ENCODE measurements around the gene PTPRD.

PTPRD gene

DNA sequence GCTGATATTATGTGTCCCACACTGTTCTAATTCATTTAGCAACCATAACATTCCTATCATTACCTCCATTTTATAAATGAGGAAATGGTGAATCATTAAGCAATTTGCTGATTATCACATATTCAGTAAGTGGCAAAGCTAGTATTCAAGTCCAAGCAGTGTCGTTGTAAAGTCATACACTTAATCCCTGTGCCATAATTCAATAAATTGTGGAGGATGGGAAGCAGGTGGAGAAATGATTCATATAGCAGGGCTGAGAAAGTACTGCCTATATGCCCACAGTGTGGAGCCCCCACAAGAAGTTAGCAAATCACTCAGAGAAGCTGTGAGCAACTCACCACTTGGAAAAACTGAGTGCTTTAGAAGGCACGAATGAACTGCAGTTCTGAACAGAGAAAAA lies 691.0 kb downstream of the PTPRD start:
- Histone ChIP-seq H3K4me3 (no peak overlapping the region), H3K27ac (no peak overlapping the region)

DNA sequence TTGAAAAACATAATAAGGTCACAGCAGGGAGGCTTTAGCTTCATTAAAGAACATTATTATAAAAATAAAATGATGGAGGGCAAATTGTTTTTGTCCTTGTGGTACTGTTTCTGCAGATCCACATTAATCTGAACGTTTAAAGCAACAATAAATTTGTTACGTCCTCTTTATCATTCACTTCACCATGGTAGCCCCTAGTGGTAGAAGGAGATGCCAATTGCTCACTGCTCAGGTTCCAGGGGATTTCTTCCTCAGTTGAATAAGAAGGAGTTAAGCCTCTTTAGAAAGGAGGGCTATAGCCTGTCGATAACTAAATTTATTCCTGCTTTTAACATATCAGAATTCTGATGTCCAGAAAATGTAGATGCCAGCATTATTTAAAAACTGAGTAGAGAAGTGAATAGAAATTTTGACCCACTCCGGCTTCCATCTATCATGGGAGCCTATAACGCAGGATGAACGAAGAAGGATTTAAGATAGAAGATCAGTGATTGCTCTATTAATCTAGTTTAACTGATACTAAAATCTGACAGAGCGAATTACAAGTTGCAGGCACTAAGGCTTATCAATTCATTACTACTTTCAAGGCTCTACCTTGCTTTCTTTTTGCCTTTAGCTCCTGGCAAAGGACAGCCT lies 692.3 kb downstream of the PTPRD start:
- Histone ChIP-seq H3K4me3 (no peak overlapping the region), H3K27ac (no peak overlapping the region)

DNA sequence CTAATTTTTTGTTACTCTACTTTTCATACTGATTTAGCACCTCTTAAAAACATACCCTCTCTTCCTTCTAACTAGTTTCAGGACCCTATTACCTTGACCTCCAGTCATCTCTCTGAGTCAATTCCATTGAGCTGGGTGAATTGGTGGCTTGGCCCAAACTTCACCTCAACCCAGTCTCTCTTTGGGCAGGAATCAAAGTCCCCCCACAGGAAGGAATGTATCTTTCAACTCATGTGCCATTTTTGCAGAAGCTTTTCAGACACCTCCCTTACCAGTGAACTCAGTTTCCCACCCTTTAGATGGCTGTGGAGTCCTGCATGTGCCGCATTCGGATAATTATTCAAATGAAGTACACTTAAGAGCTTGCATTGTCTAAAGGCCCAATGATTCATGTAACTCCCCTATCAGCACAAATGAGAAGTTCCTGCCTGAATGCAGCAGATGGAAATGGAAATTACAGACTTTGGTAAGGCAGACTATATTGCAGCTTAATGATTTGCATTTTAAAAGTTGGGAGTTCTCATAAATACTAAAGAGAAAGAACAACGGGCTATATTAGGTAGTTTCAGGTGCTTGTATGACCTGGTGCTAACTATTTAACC lies 693.5 kb downstream of the PTPRD start:
- H3K4me3 ChIP-seq = no peak overlapping the region
- no peak overlapping the region for H3K27ac ChIP-seq

DNA sequence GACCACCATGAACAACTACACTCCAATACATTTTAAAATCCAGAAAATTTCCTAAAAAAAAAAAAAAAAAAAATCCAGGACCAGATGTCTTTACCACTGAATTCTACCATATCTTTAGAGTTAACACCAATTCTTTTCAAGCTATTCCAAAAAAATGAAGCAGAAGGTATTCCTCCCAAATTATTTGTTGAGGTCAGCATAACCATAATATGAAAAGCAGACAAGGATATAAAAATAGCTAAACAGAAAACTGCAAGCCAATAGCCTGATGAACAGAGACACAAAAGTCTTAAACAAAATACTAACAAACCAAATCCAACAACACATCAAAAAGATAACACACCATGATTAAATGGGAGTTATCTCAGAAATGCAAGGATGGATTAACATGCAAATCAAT lies 695.4 kb downstream of the PTPRD start:
- no peak overlapping the region for H3K27ac ChIP-seq

DNA sequence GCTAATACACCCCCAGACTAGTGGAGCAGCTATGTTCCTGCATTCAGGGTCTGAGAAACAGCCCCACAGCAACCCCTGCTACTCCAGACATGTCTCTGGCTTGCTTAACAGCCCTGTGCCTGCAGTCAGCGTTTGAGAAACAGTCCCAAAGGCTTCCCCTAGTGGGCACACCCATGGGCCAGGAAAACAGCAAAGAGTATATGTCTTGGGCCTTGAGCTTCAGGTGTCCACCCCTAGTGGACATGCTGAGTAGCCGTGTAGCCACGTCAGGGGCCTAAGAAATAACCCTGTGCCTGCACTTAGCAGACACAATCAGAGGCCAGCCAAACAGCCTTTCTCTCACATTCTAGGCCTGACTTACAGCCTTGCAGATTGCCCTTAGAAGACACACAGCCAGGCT lies 698.6 kb downstream of the PTPRD start:
- no peak overlapping the region for H3K4me3 ChIP-seq
- no peak overlapping the region for H3K27ac ChIP-seq

More for the DNA sequence above, 695.4 kb downstream of the PTPRD start:
- no peak overlapping the region for H3K4me3 ChIP-seq

DNA sequence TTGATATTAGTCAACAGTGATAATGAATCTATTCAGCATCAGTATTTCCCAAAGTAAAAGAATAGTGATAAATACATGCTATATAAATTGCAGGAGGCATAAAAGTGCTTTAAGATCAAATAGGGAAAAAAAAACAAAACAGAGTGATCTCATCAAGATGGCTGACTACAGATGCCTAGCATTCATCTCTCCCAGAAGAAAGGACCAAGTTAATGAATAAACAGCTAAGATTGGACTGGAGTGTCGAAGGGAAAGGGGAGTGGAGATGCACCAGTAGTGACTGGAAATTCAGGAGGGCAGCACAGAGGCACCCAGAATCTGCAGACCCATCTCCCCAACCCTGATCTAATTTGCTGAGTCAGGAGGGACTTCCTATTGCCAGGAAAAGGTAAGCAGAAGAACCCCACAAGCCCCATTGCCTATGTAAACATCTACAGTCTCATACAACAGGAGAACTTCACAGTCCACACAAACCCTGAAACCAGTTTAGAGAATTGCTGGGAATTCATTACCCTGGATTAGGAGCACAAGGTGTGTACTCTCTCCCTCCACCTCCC lies 699.4 kb downstream of the PTPRD start:
- Histone ChIP-seq H3K27ac (no peak overlapping the region), H3K4me3 (no peak overlapping the region)

DNA sequence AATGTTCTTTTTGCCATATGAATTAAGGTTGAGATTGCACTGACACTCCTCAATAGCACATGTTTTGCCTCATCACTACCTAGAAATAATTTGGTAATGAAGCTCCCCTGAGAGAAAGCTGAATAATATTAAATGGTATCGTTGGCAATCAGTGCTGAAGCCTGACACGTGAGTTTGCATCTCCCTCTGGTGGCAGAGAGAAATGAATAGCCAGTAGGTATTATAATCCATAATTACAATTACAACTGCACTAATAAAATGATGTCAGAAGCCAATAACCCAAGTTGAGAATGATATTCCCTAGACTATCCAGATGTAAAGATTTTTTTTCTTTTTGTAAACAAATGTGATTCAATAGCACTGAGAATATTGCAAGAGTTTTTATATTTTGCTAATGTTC lies 700.3 kb downstream of the PTPRD start:
- H3K27ac ChIP-seq = no peak overlapping the region
- H3K4me3 ChIP-seq = no peak overlapping the region

DNA sequence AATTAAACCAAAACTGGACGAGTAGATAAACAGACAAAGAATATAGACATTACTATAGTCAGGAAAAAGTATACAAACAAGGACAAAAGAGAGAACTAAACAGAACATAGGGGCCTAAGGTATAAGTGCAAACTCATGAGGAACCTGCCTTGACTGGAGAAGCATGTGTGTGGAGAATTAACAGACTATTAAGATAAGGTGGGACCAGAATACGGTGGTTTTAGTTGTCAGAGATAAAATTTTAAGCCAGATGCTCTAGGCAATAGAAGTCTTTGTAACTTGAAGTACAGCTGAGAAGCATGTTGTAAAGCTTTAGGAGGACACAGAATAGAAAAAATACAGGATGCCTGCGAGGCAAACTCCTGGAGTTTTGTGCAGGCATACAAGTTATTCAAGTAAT lies 707.1 kb downstream of the PTPRD start:
- Histone ChIP-seq H3K4me3 (no peak overlapping the region), H3K27ac (no peak overlapping the region)

DNA sequence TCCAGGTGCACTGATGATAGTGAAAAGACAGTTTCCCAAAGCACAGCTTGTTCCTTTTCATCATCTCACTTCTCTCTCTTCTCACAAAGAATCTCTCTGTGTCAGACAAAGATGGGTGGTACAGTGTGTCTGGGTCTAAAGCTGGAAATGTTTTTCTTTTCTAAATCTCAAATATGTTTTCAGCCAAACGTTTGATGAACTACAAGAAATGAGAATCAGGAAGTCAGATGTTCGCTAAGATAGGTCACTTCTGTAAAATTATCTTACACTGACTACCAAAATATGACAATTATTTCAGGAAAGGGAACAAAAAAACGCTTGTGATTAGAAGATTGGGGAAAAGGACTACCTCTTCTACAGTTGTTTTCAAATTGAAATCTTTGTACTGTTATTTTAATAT lies 708.8 kb downstream of the PTPRD start:
- Histone ChIP-seq H3K27ac (no peak overlapping the region), H3K4me3 (no peak overlapping the region)

DNA sequence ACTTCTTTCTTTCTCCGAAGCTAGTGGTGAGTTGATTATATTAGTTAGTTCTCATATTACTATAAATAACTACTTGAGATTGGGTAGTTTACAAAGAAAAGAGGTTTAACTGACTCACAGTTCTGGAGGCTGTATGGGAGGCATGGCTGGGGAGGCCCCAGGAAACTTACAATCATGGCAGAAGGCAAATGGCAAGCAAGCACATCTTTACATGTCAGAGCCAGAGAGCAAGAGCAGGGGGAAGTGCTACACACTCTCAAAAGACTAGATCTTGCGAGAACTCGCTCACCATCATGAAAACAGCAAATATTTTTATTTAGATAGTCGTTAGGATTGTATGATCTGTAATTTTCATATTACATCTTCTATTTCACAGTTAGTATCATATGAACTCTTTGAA lies 711.2 kb downstream of the PTPRD start:
- Histone ChIP-seq H3K27ac (no peak overlapping the region), H3K4me3 (no peak overlapping the region)

DNA sequence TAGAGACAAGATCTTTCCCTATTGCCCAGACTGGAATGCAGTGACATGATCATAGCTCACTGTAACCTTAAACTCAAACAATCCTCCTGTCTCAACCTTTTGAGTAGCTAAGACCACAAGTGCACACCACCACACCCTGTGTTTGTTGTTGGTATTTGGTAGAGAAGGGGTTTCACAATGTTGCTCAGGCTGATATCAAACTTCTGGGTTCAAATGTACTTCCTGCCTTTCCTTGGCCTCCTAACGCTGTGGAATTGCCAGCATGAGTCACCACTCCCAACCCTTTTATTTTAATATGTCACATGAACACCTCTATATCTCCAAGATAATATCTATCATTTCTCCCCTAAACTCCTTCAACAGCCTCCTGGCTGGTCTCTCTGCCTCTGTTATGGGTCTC lies 719.0 kb downstream of the PTPRD start:
- H3K4me3 ChIP-seq = no peak overlapping the region

DNA sequence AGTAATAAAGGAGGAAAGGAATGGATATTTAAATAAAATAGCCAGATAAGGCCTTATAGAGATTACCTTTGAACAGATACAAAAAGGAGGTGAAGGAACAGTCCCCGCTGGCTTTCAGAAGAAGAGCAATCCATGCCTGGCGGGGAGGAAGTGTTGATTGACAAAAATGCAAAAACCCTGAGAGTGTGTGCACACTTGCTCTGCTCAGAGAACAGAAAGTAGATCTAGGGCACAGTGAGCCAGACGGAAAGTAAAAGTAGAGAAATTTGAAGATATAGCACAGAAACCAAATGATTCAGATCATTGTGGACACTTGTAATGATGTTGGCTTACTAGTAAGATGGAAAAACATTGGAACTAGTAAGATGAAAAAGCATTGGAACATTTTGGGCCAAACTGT lies 720.6 kb downstream of the PTPRD start:
- Histone ChIP-seq H3K4me3 (no peak overlapping the region), H3K27ac (no peak overlapping the region)

More for the DNA sequence above, 719.0 kb downstream of the PTPRD start:
- H3K27ac ChIP-seq = no peak overlapping the region

DNA sequence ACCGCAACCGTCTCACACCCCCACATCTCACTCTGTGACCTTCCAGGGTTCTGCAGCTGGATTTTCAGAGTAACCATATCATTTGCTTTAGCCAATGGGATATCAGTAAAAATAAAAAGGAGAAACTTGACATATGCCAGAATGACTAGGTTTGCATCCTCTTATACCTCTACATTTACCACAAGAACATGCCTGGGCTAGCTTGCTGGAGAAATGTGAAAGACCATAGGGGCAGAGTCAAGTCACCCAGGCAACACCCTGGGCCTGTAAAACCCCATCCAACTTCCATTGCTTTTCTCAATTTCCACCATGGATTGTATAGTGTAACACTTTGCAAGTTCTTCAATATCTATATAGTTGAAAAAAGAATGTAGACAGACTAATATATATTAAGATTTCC lies 731.1 kb downstream of the PTPRD start:
- Histone ChIP-seq H3K4me3 (no peak overlapping the region), H3K27ac (no peak overlapping the region)

DNA sequence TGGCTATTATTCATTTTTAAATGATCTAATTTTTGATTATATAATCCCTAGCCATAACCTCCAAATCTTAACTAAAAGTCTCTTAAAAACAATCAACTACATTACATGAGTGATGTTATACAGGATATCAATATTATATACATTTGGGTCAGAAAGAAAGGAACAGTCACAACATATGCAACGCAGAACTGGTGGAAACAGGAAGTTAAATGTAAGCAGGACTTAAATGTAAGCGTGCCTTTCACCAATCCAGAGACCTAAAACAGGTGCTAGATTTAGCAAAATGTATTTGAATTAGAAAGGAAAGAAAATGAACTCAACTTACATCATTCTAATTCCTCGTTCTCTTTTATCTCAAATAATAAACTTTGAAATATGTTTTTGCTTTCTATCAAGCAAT lies 738.5 kb downstream of the PTPRD start:
- Histone ChIP-seq H3K27ac (no peak overlapping the region), H3K4me3 (no peak overlapping the region)

DNA sequence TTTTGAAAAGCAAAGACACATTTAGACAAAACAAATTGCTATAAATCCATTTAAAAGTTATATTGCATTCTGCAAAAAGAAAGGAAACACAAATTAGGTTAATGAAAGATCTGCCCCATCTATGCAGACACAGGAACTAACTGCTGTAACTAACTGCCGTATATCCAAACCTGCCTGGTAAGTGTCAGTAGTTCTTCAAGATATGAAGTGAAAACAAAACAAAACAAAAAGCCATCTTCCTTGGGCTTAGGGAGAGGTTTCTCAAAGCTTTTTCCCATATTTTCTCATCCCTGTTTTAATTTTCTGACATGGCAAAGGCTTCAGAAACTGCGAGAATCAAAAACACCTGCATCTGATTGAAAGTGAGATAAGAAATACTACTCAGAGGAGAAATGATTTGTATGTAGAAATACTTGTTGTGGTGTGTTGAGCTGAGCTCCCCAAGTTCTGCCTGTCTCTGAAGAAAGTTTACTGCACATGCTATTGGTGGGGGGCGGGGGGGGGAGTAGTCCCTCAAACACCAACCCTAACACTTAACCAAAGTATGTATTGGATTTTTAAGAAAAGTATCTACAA lies 750.5 kb downstream of the PTPRD start:
- no peak overlapping the region for H3K27ac ChIP-seq
- no peak overlapping the region for H3K4me3 ChIP-seq

DNA sequence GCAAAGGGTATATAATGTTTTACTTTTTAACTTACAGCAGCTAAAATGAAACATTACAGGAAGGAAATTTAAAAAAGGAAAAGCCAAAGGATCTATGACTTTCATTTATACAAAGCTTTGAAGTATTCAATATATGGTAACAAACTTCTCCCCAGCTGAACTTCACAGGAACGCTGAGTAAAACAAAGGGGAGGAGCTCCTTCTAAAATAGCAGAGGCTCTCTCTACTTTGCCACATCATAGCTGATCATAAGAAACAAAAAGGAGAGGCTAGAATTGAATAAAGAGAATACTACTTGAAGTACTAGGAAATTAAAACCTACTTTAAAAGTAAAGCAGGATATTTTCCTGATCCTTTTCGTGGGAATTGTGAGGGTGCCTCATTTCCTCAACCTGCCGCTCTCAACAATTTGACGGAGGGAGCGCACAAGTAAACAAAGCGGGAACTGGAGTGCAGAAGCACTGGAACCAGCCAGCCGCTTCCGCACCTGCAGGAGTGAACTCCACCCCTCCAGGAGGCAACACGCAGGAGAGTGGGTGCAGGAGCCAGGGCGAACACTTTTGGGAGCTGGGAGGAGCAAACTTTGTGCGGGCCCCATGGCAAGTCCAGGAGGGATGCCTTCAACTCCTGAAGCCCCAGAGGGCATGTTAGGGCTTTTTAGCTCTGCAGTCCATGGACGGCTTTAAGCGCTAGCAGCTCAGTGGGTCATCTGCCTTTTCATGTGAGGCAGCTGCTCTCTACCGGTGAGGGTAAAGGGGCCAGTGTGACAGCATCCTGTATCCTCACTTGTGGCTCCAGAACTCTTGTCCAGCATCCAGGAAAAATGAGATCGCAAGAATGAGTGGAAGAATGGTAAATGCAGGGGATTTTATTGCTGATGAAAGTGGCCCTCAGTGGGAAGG lies 757.4 kb downstream of the PTPRD start:
- Histone ChIP-seq H3K27ac (no peak overlapping the region), H3K4me3 (no peak overlapping the region)

DNA sequence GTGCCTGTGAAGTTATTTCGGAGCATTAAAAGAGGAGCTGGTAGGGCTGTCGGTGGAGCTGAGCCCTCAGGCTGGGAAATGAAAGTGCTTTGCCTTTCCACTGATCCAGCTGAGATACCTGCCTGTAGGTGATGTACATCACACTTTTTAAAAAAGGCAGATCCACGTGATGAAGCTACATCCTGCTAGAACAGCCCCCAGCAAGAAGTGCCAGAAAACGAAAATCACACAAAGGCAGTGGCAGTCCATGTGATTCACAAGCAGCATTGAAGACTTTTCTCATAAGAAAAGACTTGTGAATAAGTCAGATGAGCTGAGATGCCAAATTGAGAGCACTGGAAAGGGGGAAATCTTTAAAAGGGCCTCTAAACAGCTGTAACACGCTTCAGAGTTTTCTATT lies 765.1 kb downstream of the PTPRD start:
- no peak overlapping the region for H3K4me3 ChIP-seq
- no peak overlapping the region for H3K27ac ChIP-seq

DNA sequence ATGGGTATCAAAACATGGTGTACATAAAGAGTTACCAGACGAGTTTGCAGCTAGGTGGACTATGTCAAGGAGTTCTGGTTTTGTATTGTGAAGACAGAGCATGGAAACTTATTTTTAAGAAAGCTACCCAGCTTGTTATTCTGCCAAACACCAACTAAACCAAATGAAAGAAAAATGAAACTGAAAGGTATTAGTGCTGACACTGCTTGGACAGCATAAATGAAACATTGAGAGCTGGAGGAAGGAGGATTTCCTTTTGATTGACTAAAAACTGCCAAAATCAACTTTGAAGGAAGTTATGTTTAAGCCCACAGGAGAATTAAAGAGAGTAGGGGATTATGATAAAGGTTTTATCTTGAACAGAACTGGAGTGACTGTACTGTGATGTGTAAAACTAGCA lies 766.2 kb downstream of the PTPRD start:
- H3K27ac ChIP-seq = no peak overlapping the region

DNA sequence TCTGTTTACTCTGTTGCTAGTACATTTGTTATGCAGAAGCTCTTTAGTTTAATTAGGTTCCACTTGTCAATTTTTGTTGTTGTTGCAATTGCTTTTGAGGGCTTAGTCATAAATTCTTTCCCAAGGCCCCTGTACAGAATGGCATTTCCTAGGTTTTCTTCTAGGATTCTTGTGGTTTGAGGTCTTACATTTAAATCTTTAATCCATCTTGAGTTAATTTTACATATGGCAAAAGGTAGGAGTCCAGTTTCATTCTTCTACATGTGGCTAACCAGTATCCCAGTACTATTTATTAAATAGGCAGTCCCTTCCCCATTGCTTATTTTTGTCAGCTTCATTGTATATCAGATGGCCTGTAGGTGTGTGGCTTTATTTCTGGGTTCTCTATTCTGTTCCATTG lies 792.4 kb downstream of the PTPRD start:
- H3K27ac ChIP-seq = no peak overlapping the region
- no peak overlapping the region for H3K4me3 ChIP-seq

More for the DNA sequence above, 766.2 kb downstream of the PTPRD start:
- H3K4me3 ChIP-seq = no peak overlapping the region

DNA sequence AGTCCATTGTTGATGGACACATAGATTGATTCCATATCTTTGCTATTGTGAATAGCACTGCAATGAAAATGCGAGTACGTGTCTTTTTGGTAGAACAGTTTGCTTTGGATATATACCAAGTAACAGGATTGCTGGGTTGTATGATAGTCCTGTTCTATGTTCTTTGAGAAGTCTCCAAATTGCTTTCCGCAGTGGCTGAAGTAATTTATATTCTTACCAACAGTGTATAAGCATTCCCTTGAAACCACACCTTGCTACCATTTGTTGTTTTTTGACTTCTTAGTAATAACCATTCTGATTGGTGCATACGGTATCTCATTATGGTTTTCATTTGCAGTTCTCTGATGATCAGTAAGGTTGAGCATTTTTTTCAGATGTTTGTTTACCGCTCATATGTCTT lies 792.9 kb downstream of the PTPRD start:
- Histone ChIP-seq H3K27ac (no peak overlapping the region), H3K4me3 (no peak overlapping the region)

All from skin epidermis (tissue), 12 donors.